ENCODE measurements around the gene SV2C.
"Not testable (repeated sequence)": the region's sequence is repeated elsewhere in the genome, so short reads cannot be mapped to it uniquely, and the experiment has no call there.

The SV2C gene

DNA sequence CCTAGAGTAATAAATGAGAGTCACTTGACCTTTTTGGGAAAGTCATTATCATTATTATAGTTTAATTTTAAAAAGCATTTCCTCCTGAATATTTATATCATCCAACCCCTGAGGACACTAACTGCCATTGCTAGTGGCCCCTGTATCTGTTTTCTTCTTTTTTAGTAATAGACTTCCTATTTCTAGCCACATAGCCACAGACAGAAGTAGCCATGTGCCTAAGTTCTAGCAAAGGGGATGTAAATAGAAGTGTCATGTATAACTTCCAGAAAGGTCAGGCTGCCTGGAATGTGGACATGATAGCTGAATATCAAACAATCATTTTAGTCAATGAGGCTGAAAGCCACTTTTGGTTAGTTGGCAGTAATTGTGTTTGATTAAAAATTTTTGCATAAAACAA is 282.4 kb downstream of the SV2C start:
- intact Hi-C loops (cut with DNase I; ENCODE audit: low total_unique reads) = no loop called here
- no peaks in the 10 kb centered on the region for H3K36me3 ChIP-seq
- H3K4me3 ChIP-seq = no peak overlapping the region
- no peaks in the 10 kb centered on the region for H3K27me3 ChIP-seq
- TF ChIP-seq, protein P1, sequence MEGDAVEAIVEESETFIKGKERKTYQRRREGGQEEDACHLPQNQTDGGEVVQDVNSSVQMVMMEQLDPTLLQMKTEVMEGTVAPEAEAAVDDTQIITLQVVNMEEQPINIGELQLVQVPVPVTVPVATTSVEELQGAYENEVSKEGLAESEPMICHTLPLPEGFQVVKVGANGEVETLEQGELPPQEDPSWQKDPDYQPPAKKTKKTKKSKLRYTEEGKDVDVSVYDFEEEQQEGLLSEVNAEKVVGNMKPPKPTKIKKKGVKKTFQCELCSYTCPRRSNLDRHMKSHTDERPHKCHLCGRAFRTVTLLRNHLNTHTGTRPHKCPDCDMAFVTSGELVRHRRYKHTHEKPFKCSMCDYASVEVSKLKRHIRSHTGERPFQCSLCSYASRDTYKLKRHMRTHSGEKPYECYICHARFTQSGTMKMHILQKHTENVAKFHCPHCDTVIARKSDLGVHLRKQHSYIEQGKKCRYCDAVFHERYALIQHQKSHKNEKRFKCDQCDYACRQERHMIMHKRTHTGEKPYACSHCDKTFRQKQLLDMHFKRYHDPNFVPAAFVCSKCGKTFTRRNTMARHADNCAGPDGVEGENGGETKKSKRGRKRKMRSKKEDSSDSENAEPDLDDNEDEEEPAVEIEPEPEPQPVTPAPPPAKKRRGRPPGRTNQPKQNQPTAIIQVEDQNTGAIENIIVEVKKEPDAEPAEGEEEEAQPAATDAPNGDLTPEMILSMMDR (IDR thresholded peaks at IDR 0.05) = no peak
- no peak for DNase-seq
- no peaks in the 10 kb centered on the region for H3K4me1 ChIP-seq
- no peaks in the 10 kb centered on the region for H3K9me3 ChIP-seq
- no peak overlapping the region for H3K27ac ChIP-seq

DNA sequence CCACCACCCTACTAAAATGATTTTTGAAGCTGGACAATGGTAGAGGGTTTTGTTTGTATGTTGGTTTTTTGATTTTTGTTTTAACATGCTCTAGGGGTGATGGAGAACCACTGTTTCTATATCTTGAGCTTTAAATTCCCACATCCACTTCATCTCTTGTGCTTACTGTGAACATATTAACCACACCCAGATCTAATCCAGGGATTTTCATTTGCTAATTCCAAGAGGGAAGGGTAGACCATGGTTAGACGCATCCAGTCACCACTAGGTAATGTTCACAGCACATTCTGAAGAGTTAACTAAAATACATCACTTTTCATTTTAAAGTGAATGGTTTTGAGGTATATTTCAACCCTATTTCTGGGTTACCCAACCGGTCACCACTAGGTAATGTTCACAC is 283.4 kb downstream of the SV2C start:
- TF ChIP-seq, protein P1 (IDR thresholded peaks at IDR 0.05) = no peak
- Histone ChIP-seq H3K27ac (no peak overlapping the region), H3K36me3 (no peaks in the 10 kb centered on the region), H3K4me1 (no peaks in the 10 kb centered on the region), H3K4me3 (no peak overlapping the region), H3K9me3 (no peaks in the 10 kb centered on the region), H3K27me3 (no peaks in the 10 kb centered on the region)
- no peak for DNase-seq
- intact Hi-C loops (cut with DNase I; ENCODE audit: low total_unique reads) = no loop called here

DNA sequence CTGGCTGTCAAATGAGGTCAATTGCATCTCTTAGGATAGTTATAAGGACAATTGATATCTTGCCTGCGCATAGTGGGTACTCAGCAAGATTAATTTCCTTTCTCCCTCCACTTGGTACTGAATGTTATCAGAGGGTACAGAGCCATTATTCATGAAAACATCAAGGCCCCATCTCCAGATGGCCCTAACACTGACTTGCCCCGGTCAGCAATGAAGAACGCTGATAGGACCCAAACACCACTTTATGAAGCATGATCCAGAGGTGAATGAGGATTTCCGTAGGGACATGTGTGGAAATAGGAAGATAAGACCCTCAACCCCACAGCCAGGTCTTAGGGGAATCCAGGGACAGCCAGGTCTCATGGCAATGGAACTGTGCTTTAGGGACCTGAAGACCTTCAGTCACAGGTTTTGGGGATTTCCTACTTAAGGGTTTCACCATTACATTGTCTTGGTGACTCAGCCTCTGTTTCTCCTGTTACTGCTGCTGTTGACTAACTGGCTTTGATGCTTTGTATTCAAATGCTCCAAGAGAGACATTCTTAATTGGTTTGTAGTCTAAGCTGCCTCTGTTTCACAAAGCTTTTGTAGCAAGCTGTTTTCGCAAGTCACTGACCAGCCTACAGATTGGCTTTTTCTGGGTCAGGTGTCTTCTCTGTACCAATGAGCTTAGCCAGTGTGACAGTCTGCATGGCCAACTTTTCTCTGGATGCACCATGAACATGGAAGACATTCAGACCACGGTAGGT is 284.6 kb downstream of the SV2C start:
- H3K36me3 ChIP-seq = no peaks in the 10 kb centered on the region
- H3K27me3 ChIP-seq = no peaks in the 10 kb centered on the region
- no peak for DNase-seq
- H3K4me3 ChIP-seq = no peak overlapping the region
- no peak overlapping the region for H3K27ac ChIP-seq
- H3K9me3 ChIP-seq = no peaks in the 10 kb centered on the region
- TF ChIP-seq, protein P1 (IDR thresholded peaks at IDR 0.05) = no peak
- H3K4me1 ChIP-seq = no peaks in the 10 kb centered on the region
- intact Hi-C loops (cut with DNase I; ENCODE audit: low total_unique reads) = no loop called here

DNA sequence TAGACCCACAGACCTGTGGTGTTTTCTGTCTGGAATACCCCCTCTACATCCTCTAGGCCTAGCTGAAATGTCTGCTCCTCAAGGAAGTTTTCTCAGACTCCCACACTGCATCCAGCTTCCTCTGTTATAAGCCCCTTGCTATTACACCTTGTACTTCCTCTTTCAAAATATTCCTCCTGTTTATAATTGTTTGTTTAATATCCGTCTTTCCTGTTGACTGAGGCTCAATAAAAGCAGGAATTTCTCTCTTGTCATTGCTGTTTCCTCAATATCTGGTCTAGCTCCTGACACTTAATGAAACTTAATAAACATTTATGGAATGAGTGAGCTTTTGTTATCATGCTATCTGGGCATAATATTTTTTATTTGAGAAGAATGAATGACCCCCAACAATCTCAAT is 285.8 kb downstream of the SV2C start:
- TF ChIP-seq, protein P1 (IDR thresholded peaks at IDR 0.05) = no peak
- Histone ChIP-seq H3K27me3 (no peaks in the 10 kb centered on the region), H3K27ac (no peak overlapping the region), H3K4me3 (no peak overlapping the region), H3K36me3 (no peaks in the 10 kb centered on the region), H3K9me3 (no peaks in the 10 kb centered on the region), H3K4me1 (no peaks in the 10 kb centered on the region)
- DNase-seq = no peak
- intact Hi-C loops (cut with DNase I; ENCODE audit: low total_unique reads) = no loop called here

DNA sequence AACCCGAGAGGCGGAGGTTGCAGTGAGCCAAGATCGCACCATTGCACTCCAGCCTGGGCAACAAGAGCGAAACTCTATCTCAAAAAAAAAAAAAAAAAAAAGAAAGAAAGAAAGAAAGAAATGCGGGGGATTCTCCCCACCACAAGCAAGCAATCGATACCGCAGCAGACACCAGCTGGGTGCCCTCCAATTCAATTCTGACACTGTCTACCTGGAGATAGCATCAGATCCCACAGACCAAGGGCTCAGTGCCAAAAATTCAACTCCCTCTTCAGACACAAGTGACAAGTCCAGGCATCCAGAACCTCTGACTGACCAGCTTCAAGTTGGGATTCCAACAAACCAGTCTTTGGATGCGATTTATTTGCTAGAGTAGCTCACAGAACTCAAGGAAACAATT is 286.5 kb downstream of the SV2C start:
- DNase-seq; H3K4me1 ChIP-seq; H3K27ac ChIP-seq; H3K9me3 ChIP-seq; H3K36me3 ChIP-seq; intact Hi-C loops (cut with DNase I; ENCODE audit: low total_unique reads); H3K4me3 ChIP-seq; H3K27me3 ChIP-seq: not testable (repeated sequence)

DNA sequence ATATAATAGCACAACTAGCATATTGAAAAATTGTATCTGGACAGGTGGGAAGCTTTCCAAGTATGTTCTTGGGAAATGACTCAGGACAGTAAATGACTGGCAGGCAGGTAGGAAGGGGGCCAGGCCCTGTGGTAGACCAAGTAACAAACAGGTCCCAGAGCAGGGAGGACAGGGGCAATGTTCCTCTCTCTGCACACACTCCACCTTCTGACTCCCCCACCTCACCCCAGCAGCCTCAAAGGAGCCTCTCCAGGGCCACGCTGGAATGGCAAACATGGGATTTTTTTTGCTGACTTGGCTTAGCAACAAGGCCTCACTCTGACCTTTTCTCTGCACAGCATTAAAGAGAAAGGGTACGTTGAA is 288.8 kb downstream of the SV2C start:
- TF ChIP-seq, protein P1 (IDR thresholded peaks at IDR 0.05) = no peak
- H3K36me3 ChIP-seq = no peaks in the 10 kb centered on the region
- intact Hi-C loops (cut with DNase I; ENCODE audit: low total_unique reads) = no loop called here
- no peak overlapping the region for H3K27ac ChIP-seq
- H3K27me3 ChIP-seq = no peaks in the 10 kb centered on the region
- H3K9me3 ChIP-seq = no peaks in the 10 kb centered on the region
- H3K4me1 ChIP-seq = no peaks in the 10 kb centered on the region
- no peak for DNase-seq
- no peak overlapping the region for H3K4me3 ChIP-seq
